Activated T-helper 1 cell treated with Interleukin-2 at 50 U/mL for 16 hours (primary cell): Measurements from ENCODE around the gene SUN5.
"Not testable (repeated sequence)": the region's sequence is repeated elsewhere in the genome, so short reads cannot be mapped to it uniquely, and the experiment has no call there.

Source experiments
- DNase-seq: peaks from one replicate; pipeline ENCODE4 v3.0.0-alpha.2; 2020; ENCODE audit warnings: low read depth

SUN5 gene

GRCh38 chr20:33004141-33004751, at the start of gene SUN5:
SUN5 (minus strand) TSS chr20:33004433; CDS start chr20:33004340, 93 bp downstream.
- no peak for DNase-seq

- DNase-seq = no peak
Measured at GRCh38 chr20:33053291-33054106, 49.3 kb upstream of the SUN5 start, which contains the start of gene BPIFB3. BPIFB3 (plus strand) TSS chr20:33053903; CDS start chr20:33055436, 1,533 bp downstream.

GRCh38 chr20:33051333-33051732, 47.1 kb upstream of the SUN5 start:
- DNase-seq = no peak

GRCh38 chr20:33046412-33046811, 42.2 kb upstream of the SUN5 start:
- no peak for DNase-seq

- not testable (repeated sequence) for DNase-seq
Measured at GRCh38 chr20:33045129-33045721, 41.0 kb upstream of the SUN5 start.

- no peak for DNase-seq
Measured at GRCh38 chr20:33043731-33044181, 39.5 kb upstream of the SUN5 start.

GRCh38 chr20:33042983-33043730, 38.9 kb upstream of the SUN5 start:
- no peak for DNase-seq

- DNase-seq = no peak
Measured at GRCh38 chr20:33042430-33042829, 38.2 kb upstream of the SUN5 start.

GRCh38 chr20:33038243-33038642, 34.0 kb upstream of the SUN5 start:
- no peak for DNase-seq

- no peak for DNase-seq
Measured at GRCh38 chr20:33037456-33037855, 33.2 kb upstream of the SUN5 start.

- DNase-seq = no peak
Measured at GRCh38 chr20:33034901-33035492, 30.8 kb upstream of the SUN5 start.

GRCh38 chr20:33034115-33034514, 29.9 kb upstream of the SUN5 start:
- DNase-seq = no peak

GRCh38 chr20:33033381-33033780, 29.1 kb upstream of the SUN5 start:
- no peak for DNase-seq

- DNase-seq = no peak
Measured at GRCh38 chr20:33032555-33032954, 28.3 kb upstream of the SUN5 start.

- DNase-seq = no peak
Measured at GRCh38 chr20:33031531-33031930, 27.3 kb upstream of the SUN5 start, which contains the start of gene BPIFB6. BPIFB6 (plus strand) TSS chr20:33031648; CDS start chr20:33031648, 0 bp downstream.

GRCh38 chr20:33030569-33030968, 26.3 kb upstream of the SUN5 start:
- DNase-seq = no peak

GRCh38 chr20:33030076-33030475, 25.8 kb upstream of the SUN5 start:
- DNase-seq = no peak

GRCh38 chr20:33028875-33029274, 24.6 kb upstream of the SUN5 start:
- no peak for DNase-seq

GRCh38 chr20:33027769-33028751, 23.8 kb upstream of the SUN5 start:
- DNase-seq = no peak
